ENCODE data around the gene PLXNA3.
A peak's percentile ranks its signal among the peaks of the same experiment; 100 is the strongest.

Gene PLXNA3

DNA sequence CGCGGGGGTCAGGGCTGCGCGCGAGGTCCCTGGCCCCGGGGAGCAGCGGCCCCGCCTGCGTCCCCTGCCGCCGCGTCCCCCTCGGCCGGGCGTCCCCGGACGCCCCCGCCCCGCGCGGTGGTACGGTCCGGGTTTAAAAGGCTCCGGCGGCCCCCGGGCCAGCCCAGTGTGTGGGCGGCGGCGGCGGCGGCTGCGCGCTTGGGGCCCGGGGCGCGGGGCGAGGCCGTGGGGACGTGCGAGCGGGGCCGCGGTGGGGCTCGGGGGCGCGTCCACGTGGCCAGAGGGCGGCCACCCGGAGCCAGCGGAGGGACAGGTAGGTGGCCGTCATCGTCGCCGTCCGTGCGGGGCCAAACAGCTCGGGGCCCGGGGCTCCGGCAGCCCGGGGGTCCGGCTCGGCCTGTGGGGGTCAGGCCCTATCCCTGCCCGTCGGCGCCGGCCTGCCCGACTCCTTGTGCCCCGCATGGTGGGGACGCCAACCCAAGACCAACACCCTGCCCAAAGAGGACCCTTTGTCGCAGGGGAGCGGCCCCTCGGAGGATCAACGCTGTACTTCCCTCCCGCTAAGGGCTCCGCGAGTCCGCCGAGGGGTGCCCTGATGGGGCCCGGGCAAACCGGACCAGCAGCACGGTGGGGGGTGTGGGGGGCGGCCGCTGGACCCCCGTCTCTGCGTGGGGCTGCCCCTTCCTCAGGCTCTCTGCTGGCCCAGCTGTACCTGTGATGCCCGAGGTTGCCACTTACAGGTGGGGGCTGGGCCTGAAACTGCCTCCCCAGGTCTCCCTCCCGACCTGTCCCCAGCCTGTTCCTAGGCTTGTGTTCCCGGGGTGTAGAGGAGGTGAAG, at the start of gene PLXNA3:
Gene PLXNA3, plus strand, starts transcription at position 166 of the 838 bp plus-strand sequence. CDS start 1,903 bp downstream, outside the sequence.
- peak; percentile 58 for DNase-seq

DNA sequence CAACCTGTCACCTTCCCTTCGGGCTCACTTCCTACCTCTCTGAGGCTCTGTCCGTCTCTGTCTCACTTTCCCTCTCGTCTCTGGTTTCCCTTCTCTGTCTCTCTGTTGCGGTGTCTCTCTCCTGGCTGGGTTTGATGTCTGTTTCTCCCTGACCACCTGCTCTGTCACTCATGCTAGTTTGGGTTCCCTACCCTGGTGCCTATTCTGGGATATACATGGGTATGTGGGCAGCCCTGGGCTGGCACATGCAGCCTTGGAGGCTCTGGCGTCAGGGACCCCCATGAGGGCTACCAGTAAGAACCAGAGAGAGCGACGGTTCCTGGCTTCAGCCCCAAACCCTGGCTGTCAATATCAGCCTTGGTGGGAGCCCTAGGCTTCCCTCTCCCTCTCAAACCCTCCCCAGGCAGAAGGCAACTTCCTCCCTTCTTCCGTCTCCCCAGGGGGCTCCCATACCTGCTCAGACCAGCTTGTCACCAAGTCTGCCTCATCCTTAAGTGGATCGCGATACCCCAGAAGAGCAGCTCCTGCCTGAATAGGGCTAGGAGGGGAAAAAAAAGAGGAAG, 49.3 kb upstream of the PLXNA3 start:
- DNase-seq: no peak

DNA sequence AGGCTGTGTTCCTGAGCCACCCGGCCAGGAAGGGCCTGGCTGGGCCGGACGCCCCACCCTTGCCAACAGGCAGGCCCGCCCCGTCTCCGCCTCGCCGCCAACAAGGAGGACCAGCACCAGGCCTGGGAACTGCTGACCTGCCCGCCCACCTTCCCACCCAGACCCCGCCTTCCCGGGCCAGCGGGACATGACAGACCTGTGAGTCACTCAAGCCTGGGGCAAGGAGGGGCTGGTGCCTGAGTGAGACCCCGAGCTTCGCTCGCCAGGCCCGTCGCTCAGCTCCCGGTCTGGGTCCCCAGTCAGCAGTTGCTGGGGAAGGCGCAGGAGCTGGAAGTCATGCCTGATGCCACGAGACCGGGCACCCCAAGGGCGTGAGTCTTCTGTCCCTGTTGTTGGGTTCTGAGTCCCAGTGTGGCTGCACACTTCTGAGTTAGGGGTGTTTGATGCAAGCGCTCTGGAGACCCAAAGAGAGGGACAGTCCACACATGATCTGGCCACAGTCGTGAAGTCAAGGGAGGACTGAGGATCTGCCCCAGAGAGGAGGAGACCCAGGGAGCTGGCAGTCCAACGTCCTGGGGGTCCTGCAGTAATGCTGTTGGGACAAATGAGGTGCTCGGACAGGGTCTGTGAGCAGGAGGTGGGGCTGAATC, 48.7 kb upstream of the PLXNA3 start, which contains the start of gene DNASE1L1:
Gene DNASE1L1, minus strand, starts transcription at position 33 of the 650 bp plus-strand sequence. CDS start 3,686 bp downstream, outside the sequence.
- DNase-seq: peak; percentile 76

DNA sequence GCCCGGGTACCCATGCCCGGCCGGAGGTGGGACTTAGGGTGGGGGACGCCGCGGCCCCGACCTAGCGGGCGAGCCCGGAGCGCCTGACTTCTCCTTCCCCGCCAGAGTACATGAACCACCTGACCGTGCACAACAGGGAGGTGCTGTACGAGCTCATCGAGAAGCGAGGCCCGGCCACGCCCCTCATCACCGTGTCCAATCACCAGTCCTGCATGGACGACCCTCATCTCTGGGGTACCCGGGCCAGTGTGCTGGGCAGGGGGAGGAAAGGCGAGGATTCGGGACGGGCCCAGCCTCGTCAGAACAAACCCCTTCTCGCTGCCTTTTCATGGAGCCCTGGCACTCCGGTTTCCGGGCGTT, 46.1 kb upstream of the PLXNA3 start:
- peak; percentile 54 for DNase-seq

DNA sequence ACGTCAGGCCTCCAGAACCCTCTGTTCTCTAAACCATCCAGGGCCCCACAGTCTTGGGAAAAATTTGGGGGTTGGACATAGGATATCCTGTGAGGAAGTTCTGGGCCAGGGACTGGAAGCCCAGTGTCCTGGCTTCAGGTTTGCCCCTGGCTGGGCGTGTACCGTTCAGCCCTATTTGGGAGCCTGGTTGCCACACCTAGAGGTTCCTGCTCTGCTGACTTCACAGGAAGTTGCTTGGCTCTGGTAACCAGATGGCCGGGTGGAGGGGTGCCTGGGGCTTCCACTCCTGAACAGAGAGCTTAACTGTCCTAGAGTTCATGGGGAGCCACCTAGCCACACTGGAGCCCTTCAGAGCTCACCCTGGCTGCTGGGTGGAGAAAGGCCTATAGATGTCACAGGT, 45.6 kb upstream of the PLXNA3 start:
- DNase-seq: peak; percentile 54

DNA sequence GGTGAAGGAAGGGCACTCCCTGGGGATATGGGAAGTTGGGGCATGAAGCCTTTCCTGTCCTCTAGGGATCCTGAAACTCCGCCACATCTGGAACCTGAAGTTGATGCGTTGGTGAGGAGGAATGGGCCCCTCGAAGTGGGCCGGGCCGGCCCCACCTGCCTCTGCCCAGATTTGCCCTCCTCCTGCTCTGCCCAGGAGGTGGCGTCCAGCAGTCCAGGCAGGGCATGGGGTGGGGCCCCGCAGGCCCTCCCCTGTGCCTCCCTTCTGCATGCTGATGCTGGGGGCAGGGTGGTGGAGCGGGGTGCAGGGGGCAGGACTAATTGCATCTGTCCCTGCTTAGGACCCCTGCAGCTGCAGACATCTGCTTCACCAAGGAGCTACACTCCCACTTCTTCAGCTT, 44.9 kb upstream of the PLXNA3 start:
- no peak for DNase-seq

DNA sequence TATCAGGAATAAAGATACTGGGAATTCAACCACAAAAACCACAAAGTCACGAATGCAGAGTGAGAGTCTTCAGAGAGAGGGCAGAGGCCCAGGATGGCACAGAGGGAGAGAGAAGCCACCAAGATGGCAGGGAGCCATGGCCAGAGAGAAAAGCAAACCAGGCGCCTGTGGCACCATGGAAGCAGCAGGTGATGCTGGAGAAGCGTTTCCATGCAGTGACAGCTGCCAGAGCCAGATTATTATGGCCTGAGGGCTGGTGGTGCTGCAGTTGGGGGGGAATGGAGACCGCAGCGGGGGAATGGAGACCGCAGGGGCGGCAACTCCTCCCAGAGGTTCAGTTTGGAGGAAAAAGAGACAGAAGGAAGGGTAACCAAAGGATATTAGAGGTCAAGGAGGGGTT, 40.9 kb upstream of the PLXNA3 start:
- no peak for DNase-seq

DNA sequence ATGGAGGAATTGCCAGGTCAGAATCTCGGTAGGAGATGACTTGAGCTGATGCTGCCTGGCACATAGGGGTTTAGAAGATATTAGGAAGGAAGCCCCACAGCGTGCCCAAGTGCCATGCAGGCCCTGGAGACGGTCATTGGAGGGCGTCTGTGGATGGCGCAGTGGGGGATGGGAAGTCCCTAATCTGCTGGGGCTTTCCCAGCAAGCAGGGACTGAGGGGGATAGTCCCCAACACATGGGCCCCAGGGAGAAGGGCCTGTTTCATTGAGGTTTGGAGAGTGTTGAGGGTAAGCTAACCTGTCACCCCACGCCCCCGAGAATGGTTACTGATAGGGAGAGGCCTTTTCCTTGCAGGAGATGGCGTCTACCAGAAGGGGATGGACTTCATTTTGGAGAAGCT, 38.9 kb upstream of the PLXNA3 start:
- DNase-seq: no peak

DNA sequence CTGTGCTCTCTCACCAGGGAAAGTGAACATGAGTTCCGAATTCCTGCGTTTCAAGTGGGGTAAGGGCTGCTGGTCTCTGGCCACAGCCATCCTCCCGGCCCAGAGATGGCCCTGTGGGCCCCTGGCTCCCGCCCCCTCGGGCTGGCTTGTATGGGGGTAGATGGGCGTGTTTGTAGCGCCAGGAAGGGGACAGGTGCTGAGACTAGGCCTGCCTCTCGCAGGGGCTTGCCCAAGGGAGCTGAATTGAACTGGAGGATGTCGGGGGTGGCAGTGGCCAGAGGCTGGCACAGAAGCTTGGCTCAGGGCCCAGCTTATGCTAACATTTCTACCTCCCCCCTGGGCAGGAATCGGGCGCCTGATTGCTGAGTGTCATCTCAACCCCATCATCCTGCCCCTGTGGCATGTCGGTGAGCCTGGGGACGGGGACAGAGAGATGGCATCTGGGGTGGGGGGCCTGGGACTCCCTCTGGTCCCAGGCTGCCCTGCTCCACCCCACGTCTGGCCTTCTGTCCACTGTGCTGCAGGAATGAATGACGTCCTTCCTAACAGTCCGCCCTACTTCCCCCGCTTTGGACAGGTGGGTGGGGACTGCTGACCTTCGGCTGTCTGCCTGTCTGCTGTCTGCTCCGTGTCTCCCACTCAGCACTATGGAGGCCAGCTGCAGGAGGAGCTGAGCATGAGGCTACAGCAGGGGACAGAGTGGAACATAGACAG, 38.2 kb upstream of the PLXNA3 start:
- no peak for DNase-seq

DNA sequence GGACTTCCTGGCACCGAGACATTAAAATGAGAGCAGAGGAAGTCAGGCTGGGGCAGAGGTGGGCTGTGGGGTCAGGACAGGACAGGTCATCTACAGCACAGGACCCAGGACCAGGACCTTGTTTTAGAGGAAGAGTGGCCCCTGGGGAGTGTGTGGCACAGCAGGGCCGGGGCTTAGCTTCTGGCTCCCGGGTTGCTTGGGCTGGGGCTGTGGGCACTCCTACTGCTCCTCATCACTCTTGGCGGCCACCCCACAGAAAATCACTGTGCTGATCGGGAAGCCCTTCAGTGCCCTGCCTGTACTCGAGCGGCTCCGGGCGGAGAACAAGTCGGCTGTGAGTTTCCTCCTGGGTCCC, 37.7 kb upstream of the PLXNA3 start:
- DNase-seq: no peak

DNA sequence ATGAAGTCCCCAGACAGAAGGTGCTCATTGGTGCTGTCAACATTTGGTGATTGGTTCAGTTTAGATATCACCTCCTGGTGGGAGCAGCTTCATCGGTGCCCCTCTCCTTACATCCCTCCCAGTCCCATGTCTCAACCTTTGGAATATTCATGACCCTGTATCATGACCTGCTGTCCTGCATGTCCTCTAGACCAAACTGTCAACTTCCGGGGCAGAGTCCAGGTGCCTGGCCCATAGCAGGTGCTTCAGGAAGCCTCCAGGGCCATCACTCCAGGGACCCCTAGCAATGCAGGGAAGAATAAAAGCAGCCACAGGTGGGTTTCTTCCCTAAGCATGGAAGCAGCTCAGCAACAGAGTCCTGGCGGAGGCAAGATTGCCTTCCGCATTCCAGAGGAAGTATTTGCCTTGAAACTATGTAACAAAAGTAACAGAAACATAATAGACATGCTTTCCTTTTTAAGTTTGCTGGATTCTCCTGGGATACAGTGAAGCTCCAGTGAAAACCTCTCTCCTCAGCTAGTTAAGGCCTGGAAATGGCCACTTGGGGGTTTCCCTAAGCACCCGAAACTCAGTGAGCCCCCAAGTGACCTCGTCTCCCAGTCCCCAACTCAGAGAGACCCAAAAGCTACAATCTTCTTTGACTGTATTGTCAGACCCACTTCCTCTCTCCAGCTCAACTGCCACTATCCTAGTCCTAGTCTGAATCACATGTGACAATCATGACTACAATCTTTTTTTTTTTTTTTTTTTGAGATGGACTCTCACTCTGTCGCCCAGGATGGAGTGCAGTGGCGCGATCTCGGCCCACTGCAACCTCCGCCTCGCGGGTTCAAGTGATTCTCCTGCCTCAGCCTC, 30.9 kb upstream of the PLXNA3 start:
- DNase-seq: no peak

DNA sequence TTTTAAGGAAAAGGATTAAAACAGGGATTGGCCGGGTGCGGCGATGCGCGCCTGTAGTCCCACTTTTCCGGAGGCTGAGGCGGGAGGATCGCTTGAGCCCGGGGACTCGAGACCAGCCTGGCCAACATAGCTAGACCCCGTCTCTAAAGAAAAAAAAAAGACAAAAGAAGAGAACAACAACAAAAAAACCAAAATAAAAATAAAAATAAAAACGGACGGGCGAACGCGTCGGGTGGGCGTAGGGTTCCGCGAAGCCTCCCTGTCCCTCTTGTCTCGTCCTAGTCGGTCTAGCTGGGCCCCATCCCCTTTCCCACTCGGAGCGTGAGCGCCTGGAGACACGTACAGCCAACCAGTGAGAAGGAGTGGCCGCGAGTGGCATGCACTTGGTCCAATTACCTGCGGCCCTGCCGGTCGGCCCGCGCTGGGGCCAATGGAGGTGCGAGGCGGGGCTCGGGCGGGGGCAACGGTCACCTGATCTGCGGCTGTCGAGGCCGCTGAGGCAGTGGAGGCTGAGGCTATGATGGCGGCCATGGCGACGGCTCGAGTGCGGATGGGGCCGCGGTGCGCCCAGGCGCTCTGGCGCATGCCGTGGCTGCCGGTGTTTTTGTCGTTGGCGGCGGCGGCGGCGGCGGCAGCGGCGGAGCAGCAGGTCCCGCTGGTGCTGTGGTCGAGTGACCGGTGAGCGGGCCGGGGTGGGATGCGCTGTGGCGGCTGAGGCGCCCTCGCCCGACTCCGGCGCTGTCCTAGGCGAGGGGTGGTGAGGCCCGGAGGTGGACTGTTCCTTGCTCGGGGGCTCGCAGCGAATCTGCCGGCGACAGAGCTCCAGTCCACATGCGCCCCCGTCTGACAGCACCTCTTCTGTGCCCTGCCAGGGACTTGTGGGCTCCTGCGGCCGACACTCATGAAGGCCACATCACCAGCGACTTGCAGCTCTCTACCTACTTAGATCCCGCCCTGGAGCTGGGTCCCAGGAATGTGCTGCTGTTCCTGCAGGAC, 29.6 kb upstream of the PLXNA3 start, which contains the start of gene ATP6AP1:
Gene ATP6AP1, plus strand, starts transcription at position 502 of the 996 bp plus-strand sequence. Its CDS starts 16 bp downstream, at position 518.
- DNase-seq: peak; percentile 89

DNA sequence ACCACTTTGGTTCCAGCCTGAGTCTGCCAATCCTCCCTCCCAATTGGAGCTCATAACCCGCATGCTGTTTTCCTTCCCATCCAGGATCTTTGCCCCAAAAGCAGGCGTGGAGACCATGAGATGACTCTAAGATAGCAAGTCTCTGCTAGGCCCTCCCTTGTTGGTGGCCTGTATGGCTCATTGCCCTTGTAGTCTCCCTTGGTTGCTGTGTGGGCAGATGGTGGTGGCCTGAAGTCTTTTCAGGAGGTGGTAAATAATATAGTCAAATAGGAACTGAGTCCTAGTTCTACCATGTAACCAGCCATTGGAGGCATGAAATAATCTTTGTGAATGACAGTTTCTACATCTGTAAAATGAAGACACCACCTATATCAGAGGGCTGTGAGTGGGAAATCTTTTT, 28.4 kb upstream of the PLXNA3 start:
- DNase-seq: no peak

DNA sequence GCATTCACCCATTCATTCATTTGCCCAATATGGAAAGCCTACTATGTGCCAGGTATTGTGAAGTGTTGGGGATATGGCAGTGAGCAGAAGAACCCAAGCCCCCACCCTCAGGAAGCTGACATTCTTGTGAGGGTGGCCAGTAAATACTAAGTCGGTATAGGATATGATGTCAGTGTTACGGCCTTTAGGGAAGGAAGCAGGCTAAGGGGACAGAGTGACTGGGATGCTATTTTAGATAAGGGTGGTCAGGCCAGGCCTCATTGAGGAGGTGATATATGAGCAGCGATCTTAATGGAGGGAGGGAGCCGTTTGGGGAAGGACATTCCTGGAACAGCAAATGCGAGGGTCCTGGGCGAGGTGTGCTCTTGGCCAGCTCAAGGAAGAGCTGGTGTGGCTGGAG, 27.6 kb upstream of the PLXNA3 start:
- no peak for DNase-seq

DNA sequence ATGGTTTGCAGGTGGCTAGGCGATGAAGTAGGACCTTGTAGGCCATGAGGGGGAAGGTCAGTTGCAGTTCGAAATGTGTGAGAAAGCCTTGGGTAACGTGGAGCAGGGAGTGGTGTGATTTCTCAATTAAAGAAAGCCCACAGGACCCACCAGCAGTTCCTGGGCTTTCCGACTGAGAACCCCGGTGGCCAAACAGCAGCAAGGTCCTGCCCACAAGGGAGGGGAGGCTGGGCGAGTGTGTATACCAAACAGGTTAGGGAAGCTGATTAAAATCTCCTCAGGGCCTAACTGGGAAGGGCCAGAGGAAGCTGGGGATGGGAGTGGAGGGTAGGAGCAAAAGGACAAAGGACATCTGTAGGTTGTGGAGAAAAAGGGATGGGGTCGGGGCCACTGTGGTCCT, 27.2 kb upstream of the PLXNA3 start:
- peak; percentile 47 for DNase-seq

DNA sequence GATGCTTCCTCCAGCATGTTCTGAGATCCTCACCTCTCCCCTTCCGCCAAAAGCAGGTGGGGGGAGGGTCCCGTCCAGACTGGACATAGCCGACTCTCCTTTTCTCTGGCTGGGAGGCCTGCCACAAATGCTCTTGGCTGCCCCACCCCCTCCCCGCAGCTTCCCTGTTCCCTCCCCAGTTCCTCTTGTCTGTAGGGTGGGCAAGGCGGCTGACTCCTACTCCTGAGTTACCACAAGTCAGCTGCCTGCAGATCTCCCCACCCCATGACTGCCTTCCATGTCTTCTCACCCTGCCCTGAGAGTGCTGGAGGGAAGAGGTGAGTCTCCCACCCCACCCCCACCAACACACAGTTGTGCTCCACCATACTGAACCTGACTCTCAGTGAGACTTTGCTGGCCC, 26.7 kb upstream of the PLXNA3 start:
- peak; percentile 46 for DNase-seq

DNA sequence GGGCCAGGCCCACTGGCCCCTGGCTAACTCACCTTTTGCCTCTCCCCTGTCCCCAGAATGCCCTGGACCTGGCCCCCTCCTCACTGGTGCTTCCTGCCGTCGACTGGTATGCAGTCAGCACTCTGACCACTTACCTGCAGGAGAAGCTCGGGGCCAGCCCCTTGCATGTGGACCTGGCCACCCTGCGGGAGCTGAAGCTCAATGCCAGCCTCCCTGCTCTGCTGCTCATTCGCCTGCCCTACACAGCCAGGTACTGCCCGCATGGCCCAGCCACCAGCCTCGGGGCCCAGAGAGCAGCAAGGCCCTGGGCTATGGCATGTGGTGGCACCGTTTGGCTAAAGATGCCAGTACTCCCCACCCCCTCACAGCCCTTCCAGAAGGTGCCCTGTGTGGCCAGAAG, 25.9 kb upstream of the PLXNA3 start:
- DNase-seq: no peak

DNA sequence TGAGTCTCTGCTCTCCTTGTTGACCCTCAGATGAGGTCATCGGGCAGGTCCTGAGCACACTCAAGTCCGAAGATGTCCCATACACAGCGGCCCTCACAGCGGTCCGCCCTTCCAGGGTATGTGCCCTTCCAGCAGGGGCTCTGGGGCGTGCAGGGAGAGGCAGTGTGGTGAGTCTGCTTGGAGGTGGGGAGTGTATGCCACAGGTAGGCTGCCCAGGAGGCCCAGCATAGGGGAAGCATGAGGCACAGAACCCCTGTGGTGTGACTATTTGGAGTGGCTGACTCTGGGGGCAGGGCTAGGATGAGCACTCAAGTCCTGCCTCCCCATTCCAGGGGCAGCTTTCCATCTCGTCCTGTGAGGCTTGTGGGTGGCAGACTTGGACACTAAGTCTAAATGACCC, 24.5 kb upstream of the PLXNA3 start:
- no peak for DNase-seq

DNA sequence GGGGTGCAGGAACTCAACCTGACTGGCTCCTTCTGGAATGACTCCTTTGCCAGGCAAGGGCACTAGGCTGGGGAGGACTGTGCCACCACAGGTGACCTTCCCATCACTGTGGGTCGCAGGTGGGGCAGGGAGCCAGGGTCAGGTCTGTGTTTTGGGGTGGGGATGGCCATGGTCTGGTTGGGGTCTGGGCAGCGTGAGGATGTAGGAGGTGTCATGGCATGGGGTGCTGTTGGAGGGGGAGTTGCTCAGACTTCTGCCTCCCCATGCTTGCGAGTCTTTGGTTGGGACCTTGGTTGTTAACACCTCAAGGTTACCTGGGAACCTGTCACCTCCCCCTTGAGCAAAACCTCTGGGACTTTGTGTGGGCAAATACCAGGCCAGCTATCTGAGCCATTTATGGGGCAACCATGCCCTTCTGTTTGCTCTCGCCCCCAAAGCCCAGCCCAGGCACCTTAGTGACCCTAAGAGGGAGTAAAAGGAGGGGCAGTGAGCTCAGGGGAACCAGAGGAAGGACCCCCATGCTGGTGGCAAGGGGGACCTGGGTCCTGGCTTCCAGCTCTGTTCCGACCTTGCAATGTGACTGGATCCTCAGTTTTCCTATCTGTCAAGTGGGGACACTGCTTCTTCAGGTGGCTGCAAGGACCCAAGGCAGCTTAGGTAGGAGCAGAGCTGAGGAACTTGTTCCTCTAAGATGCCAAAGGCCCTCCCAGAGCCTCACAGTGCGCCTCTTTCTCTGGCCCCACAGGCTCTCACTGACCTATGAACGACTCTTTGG, 23.5 kb upstream of the PLXNA3 start:
- DNase-seq: no peak

DNA sequence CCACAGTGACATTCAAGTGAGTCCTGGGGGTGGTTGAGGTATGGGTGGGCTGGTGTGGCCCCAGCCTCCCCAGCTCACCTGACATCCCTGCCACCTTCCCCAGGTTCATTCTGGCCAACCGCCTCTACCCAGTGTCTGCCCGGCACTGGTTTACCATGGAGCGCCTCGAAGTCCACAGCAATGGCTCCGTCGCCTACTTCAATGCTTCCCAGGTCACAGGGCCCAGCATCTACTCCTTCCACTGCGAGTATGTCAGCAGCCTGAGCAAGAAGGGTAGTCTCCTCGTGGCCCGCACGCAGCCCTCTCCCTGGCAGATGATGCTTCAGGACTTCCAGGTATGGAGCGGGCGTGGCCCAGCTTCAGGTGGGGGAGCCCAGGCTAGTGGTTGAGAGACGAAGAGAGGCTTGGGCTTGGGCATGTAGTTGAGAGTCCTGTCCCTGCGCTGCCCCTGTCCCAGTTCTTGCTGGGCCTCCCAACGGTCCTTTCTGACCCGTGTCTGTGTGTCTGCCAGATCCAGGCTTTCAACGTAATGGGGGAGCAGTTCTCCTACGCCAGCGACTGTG, 22.8 kb upstream of the PLXNA3 start:
- DNase-seq: no peak

All from CD4-positive, alpha-beta T cell treated with Interferon gamma for 1 hour (primary cell).